HG02943 (cell line): ENCODE results near the gene TRIM8.
A peak's percentile ranks its signal among the peaks of the same experiment; 100 is the strongest.

ENCODE experiments used
- ATAC-seq: cut with Tn5 transposase; IDR thresholded peaks from one replicate; pipeline ENCODE4 v1.9.1; 2021; ENCODE audit warnings: mild to moderate bottlenecking, low read depth, moderate library complexity; ENCODE audit not compliant: unreplicated experiment

Gene TRIM8

GRCh38 chr10:102631525-102632393 lies 12.5 kb upstream of the TRIM8 start:
- ATAC-seq, result no peak

- ATAC-seq, result no peak
These were observed 11.7 kb upstream of the TRIM8 start for GRCh38 chr10:102632394-102633111.

GRCh38 chr10:102633287-102633686 lies 11.0 kb upstream of the TRIM8 start:
- ATAC-seq, result no peak

- no peak for ATAC-seq
These were observed 10.4 kb upstream of the TRIM8 start for GRCh38 chr10:102633848-102634247.

GRCh38 chr10:102634686-102635085 lies 9.6 kb upstream of the TRIM8 start:
- no peak for ATAC-seq

GRCh38 chr10:102635377-102635776 lies 8.9 kb upstream of the TRIM8 start:
- no peak for ATAC-seq

- ATAC-seq, result no peak
These were observed 4.7 kb upstream of the TRIM8 start for GRCh38 chr10:102639537-102639936.

- ATAC-seq, result no peak
These were observed 2.9 kb upstream of the TRIM8 start for GRCh38 chr10:102641402-102641801.

- peak; percentile 36 for ATAC-seq
These were observed 2.2 kb upstream of the TRIM8 start for GRCh38 chr10:102641880-102642735.

- peak; percentile 1 for ATAC-seq
These were observed 1.4 kb upstream of the TRIM8 start for GRCh38 chr10:102642736-102643335.

GRCh38 chr10:102643336-102644065 lies 778 bp upstream of the TRIM8 start:
- no peak for ATAC-seq

- ATAC-seq, result no peak
These were observed 538 bp downstream of the TRIM8 start for GRCh38 chr10:102644646-102645387.

- no peak for ATAC-seq
These were observed 1.1 kb downstream of the TRIM8 start for GRCh38 chr10:102645388-102645740.

- ATAC-seq, result peak; percentile 28
These were observed 1.7 kb downstream of the TRIM8 start for GRCh38 chr10:102645741-102646609.

GRCh38 chr10:102646610-102647442 lies 2.5 kb downstream of the TRIM8 start:
- ATAC-seq, result no peak

- no peak for ATAC-seq
These were observed 3.4 kb downstream of the TRIM8 start for GRCh38 chr10:102647443-102648268.
